IMR-90 (cell line): ENCODE measurements around the gene BAZ2B. TPM values are rescaled to one million over a fixed set of nuclear protein-coding genes. Genes with fewer than 3 reads are reported as not detected.

ENCODE experiments used
- ATAC-seq: fragments of 200-7000 bp; cut with Tn5 transposase; 2 replicates; pipeline ENCODE4 v1.9.1; 2020; ENCODE audit warnings: low read depth, mild to moderate bottlenecking, moderate library complexity
- BruUV-seq: library from RNA; stranded (reverse); fragments of 400-500 nt; replicated peaks from 2 replicates; lab custom pipeline; 2021; lab: Mats Ljungman, UMichigan
- CTCF ChIA-PET: fragments of 300-600 bp; formaldehyde crosslinking; extraction: SDS; loops from one replicate; lab custom pipeline; 2021; ENCODE audit warnings: antibody characterized with exemption; lab: Yijun Ruan, JAX
- POLR2A ChIA-PET: fragments of 300-600 bp; sonication (Branson Sonifier 250); formaldehyde crosslinking; loops from one replicate; lab custom pipeline; 2022; ENCODE audit warnings: antibody characterized with exemption; ENCODE audit not compliant: unreplicated experiment; lab: Charles Lee
- DNase-seq: peaks from one replicate; pipeline ENCODE4 v3.0.0; 2013
- H2AFZ ChIP-seq: replicated peaks from 2 replicates; pipeline ENCODE3; 2013; ENCODE audit warnings: low read length, mild to moderate bottlenecking; ENCODE audit not compliant: poor library complexity
- H2AK5ac ChIP-seq: 2 replicates; pipeline ENCODE4 v1.6.1; 2013; ENCODE audit warnings: low read depth, low read length, inconsistent platforms
- H2AK9ac ChIP-seq: replicated peaks from 2 replicates; pipeline ENCODE3; 2013; ENCODE audit warnings: mild to moderate bottlenecking, low read depth, low read length, moderate library complexity; ENCODE audit not compliant: poor library complexity
- H2BK120ac ChIP-seq: 2 replicates; pipeline ENCODE4 v1.6.1; 2013; ENCODE audit warnings: low read depth, low read length, inconsistent platforms
- H2BK15ac ChIP-seq: 3 replicates; pipeline ENCODE4 v1.6.1; 2013; ENCODE audit warnings: low read depth, low read length, inconsistent platforms
- H2BK20ac ChIP-seq: 2 replicates; pipeline ENCODE4 v1.6.1; 2013; ENCODE audit warnings: low read depth, mild to moderate bottlenecking, inconsistent platforms, low read length, moderate library complexity
- H2BK5ac ChIP-seq: 2 replicates; pipeline ENCODE4 v1.6.1; 2013; ENCODE audit warnings: mild to moderate bottlenecking, low read depth, low read length, inconsistent platforms; ENCODE audit not compliant: poor library complexity, severe bottlenecking
- H3K14ac ChIP-seq: replicated peaks from 2 replicates; pipeline ENCODE4 v1.6.1; 2013; ENCODE audit warnings: low read depth, low read length, inconsistent platforms
- H3K18ac ChIP-seq: 2 replicates; pipeline ENCODE4 v1.6.1; 2013; ENCODE audit warnings: low read depth, low read length, control low read depth
- H3K23ac ChIP-seq: 2 replicates; pipeline ENCODE4 v1.6.1; 2013; ENCODE audit warnings: low read depth, low read length, inconsistent platforms
- H3K27ac ChIP-seq: 2 replicates; pipeline ENCODE4 v1.5.1; 2013; ENCODE audit warnings: mild to moderate bottlenecking, control low read depth, low read length; ENCODE audit not compliant: insufficient read depth
- H3K27me3 ChIP-seq: 2 replicates; pipeline ENCODE4 v1.6.1; 2013; ENCODE audit warnings: low read length; ENCODE audit not compliant: control insufficient read depth, insufficient read depth
- H3K36me3 ChIP-seq: 2 replicates; pipeline ENCODE4 v1.6.1; 2013; ENCODE audit warnings: low read length, mixed read lengths; ENCODE audit not compliant: control insufficient read depth, insufficient read depth
- H3K4ac ChIP-seq: 2 replicates; pipeline ENCODE4 v1.6.1; 2013; ENCODE audit warnings: low read depth, low read length, inconsistent platforms
- H3K4me1 ChIP-seq: 2 replicates; pipeline ENCODE4 v1.6.1; 2013; ENCODE audit warnings: low read length, mixed read lengths; ENCODE audit not compliant: control insufficient read depth, insufficient read depth
- H3K4me2 ChIP-seq: 2 replicates; pipeline ENCODE4 v1.6.1; 2013; ENCODE audit warnings: low read depth, mild to moderate bottlenecking, control low read depth, low read length, moderate library complexity
- H3K4me3 ChIP-seq: 2 replicates; pipeline ENCODE4 v1.5.1; 2013; ENCODE audit warnings: low read depth, mild to moderate bottlenecking, control low read depth, low read length, moderate library complexity; ENCODE audit not compliant: insufficient read depth
- H3K56ac ChIP-seq: 2 replicates; pipeline ENCODE4 v1.6.1; 2013; ENCODE audit warnings: low read length, inconsistent platforms; ENCODE audit not compliant: insufficient read depth; ENCODE audit errors: extremely low read depth
- H3K79me1 ChIP-seq, 2 experiments: 2 replicates each; pipeline ENCODE4 v1.6.1; 2013; ENCODE audit warnings: low read length in 2 of 2, inconsistent platforms in 1 of 2, low read depth in 1 of 2
- H3K9ac ChIP-seq: 2 replicates; pipeline ENCODE4 v1.6.1; 2013; ENCODE audit warnings: low read depth, low read length, control low read depth
- H3K9me1 ChIP-seq: 2 replicates; pipeline ENCODE4 v1.6.1; 2013; ENCODE audit warnings: low read length, inconsistent platforms; ENCODE audit not compliant: insufficient read depth
- H3K9me3 ChIP-seq: 2 replicates; pipeline ENCODE4 v1.6.1; 2013; ENCODE audit warnings: low read length; ENCODE audit not compliant: control insufficient read depth, insufficient read depth
- H4K20me1 ChIP-seq: 2 replicates; pipeline ENCODE4 v1.6.1; 2013; ENCODE audit warnings: low read length, inconsistent platforms; ENCODE audit not compliant: insufficient read depth
- H4K5ac ChIP-seq: 2 replicates; pipeline ENCODE4 v1.6.1; 2013; ENCODE audit warnings: mild to moderate bottlenecking, low read depth, low read length, control low read depth
- H4K8ac ChIP-seq, 2 experiments: 2 replicates each; pipeline ENCODE4 v1.6.1; 2013; ENCODE audit warnings: low read depth in 2 of 2, low read length in 2 of 2, control low read depth in 1 of 2, inconsistent platforms in 1 of 2
- H4K91ac ChIP-seq: 2 replicates; pipeline ENCODE4 v1.6.1; 2013; ENCODE audit warnings: low read depth, low read length, inconsistent platforms; ENCODE audit not compliant: insufficient read depth
- BHLHE40 ChIP-seq: fragments of 150-350 bp; IDR thresholded peaks from 2 replicates; pipeline ENCODE4 v1.6.1; 2016; ENCODE audit warnings: mild to moderate bottlenecking, low read depth, low read length
- CEBPB ChIP-seq: IDR thresholded peaks from 2 replicates; pipeline ENCODE4 v1.6.1; 2012; ENCODE audit warnings: low read depth, low read length, improper control_type of control experiment
- CHD1 ChIP-seq: IDR thresholded peaks from 2 replicates; pipeline ENCODE4 v1.6.1; 2012; ENCODE audit warnings: low read depth, low read length, improper control_type of control experiment
- CTCF ChIP-seq: conservative IDR thresholded peaks from 2 replicates; pipeline ENCODE4 v1.5.1; 2012; ENCODE audit warnings: mild to moderate bottlenecking, low read depth, low read length, improper control_type of control experiment
- FOS ChIP-seq: fragments of 150-350 bp; IDR thresholded peaks from 2 replicates; pipeline ENCODE4 v1.6.1; 2016; ENCODE audit warnings: low read depth, low read length
- MAFK ChIP-seq: IDR thresholded peaks from 2 replicates; pipeline ENCODE4 v1.6.1; 2012; ENCODE audit warnings: low read depth, low read length, improper control_type of control experiment
- MAZ ChIP-seq: IDR thresholded peaks from 2 replicates; pipeline ENCODE4 v1.6.1; 2012; ENCODE audit warnings: low read depth, mild to moderate bottlenecking, low read length, improper control_type of control experiment, moderate library complexity, borderline replicate concordance
- NFE2L2 ChIP-seq: fragments of 150-350 bp; IDR thresholded peaks from 2 replicates; pipeline ENCODE4 v1.6.1; 2016; ENCODE audit warnings: low read depth, mild to moderate bottlenecking, low read length
- POLR2A ChIP-seq: IDR thresholded peaks from 2 replicates; pipeline ENCODE4 v1.6.1; 2012; ENCODE audit warnings: mild to moderate bottlenecking, low read depth, low read length
- RCOR1 ChIP-seq: IDR thresholded peaks from 2 replicates; pipeline ENCODE4 v1.6.1; 2012; ENCODE audit warnings: mild to moderate bottlenecking, low read length, improper control_type of control experiment; ENCODE audit not compliant: insufficient replicate concordance
- RFX5 ChIP-seq: IDR thresholded peaks from 2 replicates; pipeline ENCODE4 v1.8.0; 2012; ENCODE audit warnings: low read depth, mild to moderate bottlenecking, low read length, moderate library complexity
- SMC3 ChIP-seq: fragments of 150-350 bp; IDR thresholded peaks from 2 replicates; pipeline ENCODE4 v1.6.1; 2016; ENCODE audit warnings: low read depth, mild to moderate bottlenecking, antibody characterized with exemption, low read length, moderate library complexity
- WGBS, 2 experiments: methylation state at CpG; one replicate each; pipeline versions ENCODE4 v1.1.5 to v1.1.7; 2013; ENCODE audit warnings: missing lambda C conversion rate in 2 of 2; ENCODE audit not compliant: insufficient read length in 1 of 2; ENCODE audit errors: extremely low coverage in 2 of 2; 5-methylcytosine and 5-hydroxymethylcytosine counted together
- dilution Hi-C: fragments of 300-500 bp; cut with HindIII; formaldehyde crosslinking; loops from one replicate; pipeline ENCODE4 v1.14.3; 2018; ENCODE audit warnings: low sequenced_read_pairs; ENCODE audit not compliant: unreplicated experiment
- in situ Hi-C: fragments of 300-500 bp; cut with MboI; formaldehyde crosslinking; loops from 3 replicates; pipeline ENCODE4 v1.14.3; 2019; ENCODE audit warnings: low sequenced_read_pairs, inconsistent platforms, mixed read lengths
- intact Hi-C: fragments of 100-400 bp; cut with micrococcal nuclease; formaldehyde crosslinking; loops from 2 replicates; pipeline ENCODE4 v1.10.0; 2022
- polyA plus RNA-seq, 3 experiments: library from polyadenylated mRNA; depleted of rRNA; stranded (reverse); fragments of >200 nt; gene quantifications; 2 replicates each; pipeline ENCODE4 v1.2.3, GENCODE V29; 2012; ENCODE audit warnings: low replicate concordance in 1 of 3
- total RNA-seq: library from RNA; depleted of rRNA; stranded (reverse); fragments of >200 nt; gene quantifications from 2 replicates; pipeline ENCODE4 v1.2.3, GENCODE V29; 2012
- TF ChIP-seq, protein P1 (sequence below): fragments of 150-350 bp; IDR thresholded peaks from 2 replicates; pipeline ENCODE4 v1.6.1; 2017; ENCODE audit warnings: mild to moderate bottlenecking, antibody characterized with exemption, low read length, low read depth

Gene BAZ2B
- total and polyA plus RNA-seq, 2 of the 4 experiments (the other 2 are of a cell fraction): 8.9 to 42.1 TPM

GRCh38 chr2:159551806-159552205 is 64.5 kb downstream of the BAZ2B start:
- Histone ChIP-seq H3K9ac (no peak overlapping the region), H3K4ac (no peak overlapping the region), H3K4me2 (no peak overlapping the region), H3K27me3 (no peaks in the 10 kb centered on the region), H4K5ac (no peak overlapping the region), H4K91ac (no peak overlapping the region), H3K4me3 (no peak overlapping the region), H2AK5ac (no peak overlapping the region), H3K79me1 (peaks cover 0 to 9% of the 10 kb centered on the region in 2 experiments; a peak in 3 of 4 replicates), H3K23ac (no peak overlapping the region), H2BK15ac (no peak overlapping the region), H3K9me1 (0 out of 2 replicates have a peak, but pooled peaks cover 5% of the 10 kb centered on the region), H2AFZ (no peak overlapping the region), H3K18ac (no peak overlapping the region), H4K8ac (no peak overlapping the region), H3K14ac (no peak overlapping the region), H3K56ac (no peak overlapping the region), H2BK20ac (no peak overlapping the region), H2BK5ac (no peak overlapping the region), H3K9me3 (no peaks in the 10 kb centered on the region), H3K36me3 (0 out of 2 replicates have a peak, but pooled peaks cover 1% of the 10 kb centered on the region), H4K20me1 (no peaks in the 10 kb centered on the region), H3K27ac (no peak overlapping the region), H2BK120ac (no peak overlapping the region), H2AK9ac (no peak overlapping the region), H3K4me1 (peaks cover under 1% of the 10 kb centered on the region; the same call in 1 of the 2 replicates)
- ATAC-seq: no peak
- ChIA-PET CTCF (no interaction called here), POLR2A (no interaction called here)
- in situ Hi-C loops: no loop called here
- peak; percentile 50 for DNase-seq
- no TSS peak for BruUV-seq
- WGBS, 2 experiments: no CpG with 5 or more reads among the region's 1 CpG
- no peak for TF ChIP-seq BHLHE40
- no peak for TF ChIP-seq CEBPB
- TF ChIP-seq MAFK: no peak
- TF ChIP-seq SMC3: no peak
- no peak for TF ChIP-seq NFE2L2
- TF ChIP-seq RCOR1: no peak
- TF ChIP-seq FOS: no peak
- no peak for TF ChIP-seq CTCF
- no peak for TF ChIP-seq POLR2A
- TF ChIP-seq MAZ: no peak
- no peak for TF ChIP-seq RFX5
- TF ChIP-seq, protein P1, sequence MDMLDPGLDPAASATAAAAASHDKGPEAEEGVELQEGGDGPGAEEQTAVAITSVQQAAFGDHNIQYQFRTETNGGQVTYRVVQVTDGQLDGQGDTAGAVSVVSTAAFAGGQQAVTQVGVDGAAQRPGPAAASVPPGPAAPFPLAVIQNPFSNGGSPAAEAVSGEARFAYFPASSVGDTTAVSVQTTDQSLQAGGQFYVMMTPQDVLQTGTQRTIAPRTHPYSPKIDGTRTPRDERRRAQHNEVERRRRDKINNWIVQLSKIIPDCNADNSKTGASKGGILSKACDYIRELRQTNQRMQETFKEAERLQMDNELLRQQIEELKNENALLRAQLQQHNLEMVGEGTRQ: no peak
- no peak for TF ChIP-seq CHD1
- intact Hi-C loops: no loop called here
- dilution Hi-C loops: no loop called here
